Body of pancreas (tissue), 4 donors: ENCODE measurements around the gene LLCFC1.

Source experiments
- CTCF ChIP-seq, 7 experiments: fragments of 450-650 bp in 4 of 7; fragments of 200-600 bp in 3 of 7; sonication (generic) in 3 of 7; IDR thresholded peaks; one replicate each; pipeline ENCODE4 v1.5.1; 2016 to 2019; ENCODE audit warnings: antibody characterized with exemption in 7 of 7
- POLR2A ChIP-seq, 3 donors: fragments of 450-650 bp; IDR thresholded peaks; one replicate each; pipeline ENCODE4 v1.6.1; 2016; ENCODE audit warnings: antibody characterized with exemption in 3 of 3, mild to moderate bottlenecking in 2 of 3

- TF ChIP-seq CTCF (IDR thresholded peaks at IDR 0.05) (no peak), POLR2A (IDR thresholded peaks at IDR 0.05) (no peak)
Observed at GRCh38 chr7:142913051-142913450, 26.2 kb upstream of the LLCFC1 start.
